Neural cell (in vitro differentiated cells): Measurements from ENCODE around the gene SCNN1A. TPM values are rescaled to one million over a fixed set of nuclear protein-coding genes. Genes with fewer than 3 reads are reported as not detected.

Source experiments
- H2AFZ ChIP-seq: fragments of 200-600, 300-800 bp; sonication (generic), shearing (Covaris generic); 2 replicates; pipeline ENCODE4 v1.6.0; 2014; ENCODE audit warnings: low read depth, mild to moderate bottlenecking, antibody characterized with exemption, low read length, moderate library complexity
- H3F3A ChIP-seq: fragments of 200-600 bp; shearing (Covaris generic); 2 replicates; pipeline ENCODE4 v1.6.1; 2016; ENCODE audit warnings: mild to moderate bottlenecking, moderate library complexity, mixed read lengths, antibody characterized with exemption, low read length; ENCODE audit not compliant: insufficient read depth, poor library complexity, severe bottlenecking
- H3K27ac ChIP-seq: fragments of 200-600, 300-800 bp; sonication (generic), shearing (Covaris generic); 2 replicates; pipeline ENCODE4 v1.5.1; 2014; ENCODE audit warnings: mild to moderate bottlenecking, low read length, moderate library complexity
- H3K27me3 ChIP-seq: fragments of 300-800, 200-600 bp; sonication (generic), shearing (Covaris generic); 2 replicates; pipeline ENCODE4 v1.6.0; 2014; ENCODE audit warnings: mild to moderate bottlenecking, low read depth, low read length, moderate library complexity; ENCODE audit not compliant: insufficient read depth
- H3K36me3 ChIP-seq: fragments of 300-800, 200-600 bp; sonication (generic), shearing (Covaris generic); 2 replicates; pipeline ENCODE4 v1.5.1; 2014; ENCODE audit warnings: mild to moderate bottlenecking, antibody characterized with exemption, low read length, moderate library complexity; ENCODE audit not compliant: insufficient read depth
- H3K4me2 ChIP-seq: fragments of 300-800, 200-600 bp; sonication (generic), shearing (Covaris generic); 2 replicates; pipeline ENCODE4 v1.6.0; 2014; ENCODE audit warnings: mild to moderate bottlenecking, low read length
- H3K4me3 ChIP-seq: fragments of 300-800, 200-600 bp; sonication (generic), shearing (Covaris generic); 2 replicates; pipeline ENCODE4 v1.5.1; 2014; ENCODE audit warnings: mild to moderate bottlenecking, low read length, moderate library complexity
- H3K79me2 ChIP-seq: fragments of 200-600 bp; shearing (Covaris generic); replicated peaks from 2 replicates; pipeline ENCODE4 v1.6.0; 2014; ENCODE audit warnings: mild to moderate bottlenecking, low read length, moderate library complexity; ENCODE audit not compliant: insufficient read depth
- H3K9ac ChIP-seq: fragments of 300-800, 200-600 bp; sonication (generic), shearing (Covaris generic); 2 replicates; pipeline ENCODE4 v1.6.1; 2016; ENCODE audit warnings: mild to moderate bottlenecking, low read length, mixed read lengths
- H3K9me2 ChIP-seq: fragments of 200-600 bp; shearing (Covaris generic); 2 replicates; pipeline ENCODE4 v1.6.1; 2016; ENCODE audit warnings: mild to moderate bottlenecking, low read length, mixed read lengths; ENCODE audit not compliant: insufficient read depth
- H3K9me3 ChIP-seq: fragments of 200-600, 300-800 bp; sonication (generic), shearing (Covaris generic); 2 replicates; pipeline ENCODE4 v1.6.1; 2016; ENCODE audit warnings: mild to moderate bottlenecking, mixed run types, low read length, moderate library complexity, mixed read lengths
- H4K20me1 ChIP-seq: fragments of 200-600 bp; shearing (Covaris generic); 2 replicates; pipeline ENCODE4 v1.6.1; 2016; ENCODE audit warnings: mild to moderate bottlenecking, mixed run types; ENCODE audit not compliant: insufficient read depth
- CTCF ChIP-seq: fragments of 450-650 bp; IDR thresholded peaks from 2 replicates; pipeline ENCODE4 v1.5.1; 2014; ENCODE audit warnings: antibody characterized with exemption, mild to moderate bottlenecking, moderate library complexity; ENCODE audit not compliant: poor library complexity, severe bottlenecking
- EP300 ChIP-seq: fragments of 450-650 bp; conservative IDR thresholded peaks from 2 replicates; pipeline ENCODE4 v1.6.1; 2014; ENCODE audit warnings: antibody characterized with exemption, mild to moderate bottlenecking, moderate library complexity; ENCODE audit not compliant: poor library complexity, severe bottlenecking
- EZH2 ChIP-seq: fragments of 200-600, 300-800 bp; shearing (Covaris generic), sonication (generic); IDR thresholded peaks from 2 replicates; pipeline ENCODE4 v1.6.1; 2014; ENCODE audit warnings: antibody characterized with exemption, low read length, borderline replicate concordance, mild to moderate bottlenecking; ENCODE audit not compliant: insufficient read depth, poor library complexity, severe bottlenecking
- MXI1 ChIP-seq: fragments of 450-650 bp; conservative IDR thresholded peaks from 2 replicates; pipeline ENCODE4 v1.6.1; 2014; ENCODE audit warnings: antibody characterized with exemption, mild to moderate bottlenecking; ENCODE audit not compliant: poor library complexity, severe bottlenecking
- POLR2AphosphoS5 ChIP-seq: IDR thresholded peaks from 2 replicates; pipeline ENCODE4 v1.6.1; 2012
- RAD21 ChIP-seq: fragments of 450-650 bp; conservative IDR thresholded peaks from 2 replicates; pipeline ENCODE4 v1.6.1; 2014; ENCODE audit warnings: antibody characterized with exemption, mild to moderate bottlenecking, moderate library complexity
- REST ChIP-seq: IDR thresholded peaks from 2 replicates; pipeline ENCODE4 v1.6.1; 2012; ENCODE audit warnings: borderline replicate concordance
- SMC3 ChIP-seq: fragments of 450-650 bp; conservative IDR thresholded peaks from 2 replicates; pipeline ENCODE4 v1.6.1; 2014; ENCODE audit warnings: antibody characterized with exemption, mild to moderate bottlenecking, moderate library complexity; ENCODE audit not compliant: poor library complexity
- TAF1 ChIP-seq: IDR thresholded peaks from 2 replicates; pipeline ENCODE4 v1.6.1; 2012; ENCODE audit warnings: low read depth
- polyA plus RNA-seq: library from polyadenylated mRNA; depleted of rRNA; stranded (reverse); fragments of >200 nt; gene quantifications from 2 replicates; pipeline ENCODE4 v1.2.3, GENCODE V29; 2014

The SCNN1A gene
- polyA plus RNA-seq, 1 donor from 2014 or later = not detected

GRCh38 chr12:6322352-6322751 lies 53.0 kb downstream of the SCNN1A start:
- no peaks in the 10 kb centered on the region for H3K36me3 ChIP-seq
- no peak overlapping the region for H3K27ac ChIP-seq
- H2AFZ ChIP-seq = no peak overlapping the region
- no peaks in the 10 kb centered on the region for H3K27me3 ChIP-seq
- H3K9me3 ChIP-seq = no peaks in the 10 kb centered on the region
- no peak overlapping the region for H3K4me3 ChIP-seq
- H3F3A ChIP-seq = no peaks in the 10 kb centered on the region
- no peak overlapping the region for H3K4me2 ChIP-seq
- TF ChIP-seq EZH2 (no peak), POLR2AphosphoS5 (no peak), TAF1 (no peak), CTCF (no peak), SMC3 (no peak), EP300 (no peak), RAD21 (no peak), MXI1 (no peak), REST (no peak)
- H3K79me2 ChIP-seq = no peaks in the 10 kb centered on the region
- H3K9ac ChIP-seq = no peak overlapping the region
- H3K9me2 ChIP-seq = no peaks in the 10 kb centered on the region
- no peaks in the 10 kb centered on the region for H4K20me1 ChIP-seq

- Histone ChIP-seq H3K9ac (no peak overlapping the region), H3K36me3 (no peaks in the 10 kb centered on the region), H3K27me3 (no peaks in the 10 kb centered on the region), H3K9me3 (no peaks in the 10 kb centered on the region), H3K4me2 (no peak overlapping the region), H3K4me3 (no peak overlapping the region), H3F3A (no peaks in the 10 kb centered on the region), H4K20me1 (no peaks in the 10 kb centered on the region), H3K9me2 (no peaks in the 10 kb centered on the region), H3K79me2 (no peaks in the 10 kb centered on the region), H3K27ac (no peak overlapping the region), H2AFZ (no peak overlapping the region)
- TF ChIP-seq POLR2AphosphoS5 (no peak), CTCF (no peak), EP300 (no peak), MXI1 (no peak), SMC3 (no peak), RAD21 (no peak), REST (no peak), EZH2 (no peak), TAF1 (no peak)
Observed at GRCh38 chr12:6321905-6322304, 53.5 kb downstream of the SCNN1A start.
